PC-3 (cell line): ENCODE data around the gene FRMPD1. TPM values are rescaled to one million over a fixed set of nuclear protein-coding genes. Genes with fewer than 3 reads are reported as not detected.

Experiments used
- ATAC-seq: fragments of 200-7000 bp; cut with Tn5 transposase; 2 replicates; pipeline ENCODE4 v1.9.1; 2020; ENCODE audit warnings: mild to moderate bottlenecking, moderate library complexity
- BruUV-seq: library from RNA; stranded (reverse); fragments of 400-500 nt; replicated peaks from 2 replicates; lab custom pipeline; 2021; lab: Mats Ljungman, UMichigan
- CTCF ChIA-PET: fragments of 300-600 bp; sonication (Branson Sonifier 250); formaldehyde crosslinking; loops from one replicate; lab custom pipeline; 2022; ENCODE audit warnings: antibody characterized with exemption; lab: Charles Lee
- POLR2A ChIA-PET: fragments of 300-600 bp; sonication (Branson Sonifier 250); formaldehyde crosslinking; loops from one replicate; lab custom pipeline; 2022; ENCODE audit warnings: antibody characterized with exemption; ENCODE audit not compliant: unreplicated experiment; lab: Charles Lee
- DNase-seq: peaks from one replicate; pipeline ENCODE4 v3.0.0-alpha.2; 2015
- H2AFZ ChIP-seq: fragments of 300-600 bp; sonication (generic); 2 replicates; pipeline ENCODE4 v1.6.0; 2016; ENCODE audit warnings: antibody characterized with exemption, low read length
- H3F3A ChIP-seq: fragments of 300-600 bp; sonication (generic); one replicate; pipeline ENCODE4 v1.6.0; 2017; ENCODE audit warnings: antibody characterized with exemption, low read length, control low read depth, mild to moderate bottlenecking; ENCODE audit not compliant: unreplicated experiment
- H3K27ac ChIP-seq: fragments of 300-600 bp; sonication (generic); 2 replicates; pipeline ENCODE4 v1.5.1; 2016; ENCODE audit warnings: mild to moderate bottlenecking, low read length
- H3K27me3 ChIP-seq: fragments of 300-600 bp; sonication (generic); 2 replicates; pipeline ENCODE4 v1.6.1; 2016; ENCODE audit warnings: low read length, mixed read lengths
- H3K36me3 ChIP-seq: fragments of 300-600 bp; sonication (generic); 2 replicates; pipeline ENCODE4 v1.6.1; 2016; ENCODE audit warnings: low read depth, mixed run types, low read length, mixed read lengths
- H3K4me1 ChIP-seq: fragments of 300-600 bp; sonication (generic); 2 replicates; pipeline ENCODE4 v1.5.1; 2016; ENCODE audit warnings: low read length; ENCODE audit not compliant: insufficient read depth
- H3K4me2 ChIP-seq: fragments of 300-600 bp; sonication (generic); 2 replicates; pipeline ENCODE4 v1.6.0; 2016; ENCODE audit warnings: low read length
- H3K4me3 ChIP-seq: fragments of 300-600 bp; sonication (generic); 2 replicates; pipeline ENCODE4 v1.5.1; 2016; ENCODE audit warnings: mild to moderate bottlenecking, low read length, mixed read lengths
- H3K79me2 ChIP-seq: fragments of 300-600 bp; sonication (generic); 2 replicates; pipeline ENCODE4 v1.6.1; 2017; ENCODE audit warnings: low read length, mixed read lengths
- H3K9ac ChIP-seq: fragments of 300-600 bp; sonication (generic); 2 replicates; pipeline ENCODE4 v1.6.0; 2016; ENCODE audit warnings: mild to moderate bottlenecking, low read length
- H3K9me2 ChIP-seq: fragments of 300-600 bp; sonication (generic); replicated peaks from 2 replicates; pipeline ENCODE4 v1.6.1; 2016; ENCODE audit warnings: mixed run types, low read length, mixed read lengths
- H3K9me3 ChIP-seq: fragments of 300-600 bp; sonication (generic); 2 replicates; pipeline ENCODE4 v1.6.1; 2016; ENCODE audit warnings: low read length, mixed read lengths
- H4K20me1 ChIP-seq: fragments of 300-600 bp; sonication (generic); 2 replicates; pipeline ENCODE4 v1.6.1; 2016; ENCODE audit warnings: low read length, mixed read lengths
- EZH2 ChIP-seq: fragments of 300-600 bp; sonication (generic); IDR thresholded peaks from one replicate; pipeline ENCODE4 v1.6.1; 2017; ENCODE audit warnings: antibody characterized with exemption, mild to moderate bottlenecking, low read length; ENCODE audit not compliant: unreplicated experiment
- EZH2phosphoT487 ChIP-seq: fragments of 300-600 bp; sonication (generic); IDR thresholded peaks from 2 replicates; pipeline ENCODE4 v1.6.1; 2018; ENCODE audit warnings: mild to moderate bottlenecking, antibody characterized with exemption, low read length, borderline replicate concordance
- intact Hi-C: fragments of 100-400 bp; cut with micrococcal nuclease; formaldehyde crosslinking; loops from 2 replicates; pipeline ENCODE4 v1.9.0; 2023
- total RNA-seq: library from RNA; depleted of rRNA; stranded (reverse); fragments of >200 nt; gene quantifications from 2 replicates; pipeline ENCODE4 v1.2.3, GENCODE V29; 2014
- TF ChIP-seq, protein P1 (sequence below): fragments of 300-600 bp; sonication (generic); conservative IDR thresholded peaks from 2 replicates; pipeline ENCODE4 v1.5.1; 2017; ENCODE audit warnings: antibody characterized with exemption, low read depth, mild to moderate bottlenecking, low read length

Gene FRMPD1
- total RNA-seq, 1 experiment from 2014 or later = not detected

DNA sequence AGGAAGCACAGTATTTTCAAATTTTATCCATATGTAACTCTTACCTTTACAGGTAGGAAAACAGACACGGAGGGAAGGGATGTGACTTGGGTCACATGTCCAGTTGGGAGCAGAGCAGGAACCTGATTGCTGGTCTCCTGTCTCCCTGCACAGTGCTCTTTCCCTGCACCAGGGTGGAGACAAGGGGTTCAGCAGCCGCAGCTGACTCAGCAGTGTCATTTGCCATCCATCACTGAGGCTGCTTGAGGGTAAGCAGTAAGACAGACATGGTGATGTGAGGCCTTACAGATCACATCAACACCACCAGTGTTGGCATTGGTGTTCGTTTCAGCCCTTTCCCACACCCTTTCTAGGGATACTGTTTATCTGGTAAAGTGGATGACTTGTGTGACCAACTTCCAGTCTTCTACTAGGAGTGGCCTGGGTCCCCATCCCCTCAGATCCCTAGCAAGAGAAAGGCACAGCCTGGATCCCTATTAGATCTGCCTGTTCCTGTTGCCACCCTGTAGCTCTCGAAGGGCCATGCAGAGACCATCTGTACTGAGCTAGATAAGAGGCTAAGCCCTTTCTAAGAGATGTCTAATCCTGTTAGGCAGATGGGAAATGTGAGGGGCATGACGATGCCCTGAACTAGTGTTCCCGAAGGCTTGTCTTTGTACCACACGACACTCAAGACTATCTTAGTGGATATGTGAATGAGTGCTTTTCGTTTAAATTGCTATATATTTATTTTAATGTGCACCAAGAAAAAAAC is 29.1 kb downstream of the FRMPD1 start:
- no peaks in the 10 kb centered on the region for H3K4me1 ChIP-seq
- H3K9me3 ChIP-seq = no peaks in the 10 kb centered on the region
- ATAC-seq (no peak), DNase-seq (no peak)
- no TSS peak for BruUV-seq
- POLR2A ChIA-PET = no interaction called here
- no peaks in the 10 kb centered on the region for H3K36me3 ChIP-seq
- no peak overlapping the region for H3K4me3 ChIP-seq
- H2AFZ ChIP-seq = no peak overlapping the region
- no peak overlapping the region for H3K4me2 ChIP-seq
- H3F3A ChIP-seq = no peaks in the 10 kb centered on the region
- no peak overlapping the region for H3K27ac ChIP-seq
- H3K9ac ChIP-seq = no peak overlapping the region
- peaks cover 41% of the 10 kb centered on the region for H3K27me3 ChIP-seq
- H3K9me2 ChIP-seq = no peaks in the 10 kb centered on the region
- H3K79me2 ChIP-seq = no peaks in the 10 kb centered on the region
- intact Hi-C loops = no loop called here
- TF ChIP-seq EZH2 = no peak
- TF ChIP-seq, protein P1, sequence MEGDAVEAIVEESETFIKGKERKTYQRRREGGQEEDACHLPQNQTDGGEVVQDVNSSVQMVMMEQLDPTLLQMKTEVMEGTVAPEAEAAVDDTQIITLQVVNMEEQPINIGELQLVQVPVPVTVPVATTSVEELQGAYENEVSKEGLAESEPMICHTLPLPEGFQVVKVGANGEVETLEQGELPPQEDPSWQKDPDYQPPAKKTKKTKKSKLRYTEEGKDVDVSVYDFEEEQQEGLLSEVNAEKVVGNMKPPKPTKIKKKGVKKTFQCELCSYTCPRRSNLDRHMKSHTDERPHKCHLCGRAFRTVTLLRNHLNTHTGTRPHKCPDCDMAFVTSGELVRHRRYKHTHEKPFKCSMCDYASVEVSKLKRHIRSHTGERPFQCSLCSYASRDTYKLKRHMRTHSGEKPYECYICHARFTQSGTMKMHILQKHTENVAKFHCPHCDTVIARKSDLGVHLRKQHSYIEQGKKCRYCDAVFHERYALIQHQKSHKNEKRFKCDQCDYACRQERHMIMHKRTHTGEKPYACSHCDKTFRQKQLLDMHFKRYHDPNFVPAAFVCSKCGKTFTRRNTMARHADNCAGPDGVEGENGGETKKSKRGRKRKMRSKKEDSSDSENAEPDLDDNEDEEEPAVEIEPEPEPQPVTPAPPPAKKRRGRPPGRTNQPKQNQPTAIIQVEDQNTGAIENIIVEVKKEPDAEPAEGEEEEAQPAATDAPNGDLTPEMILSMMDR = no peak
- no peak for TF ChIP-seq EZH2phosphoT487
- no peaks in the 10 kb centered on the region for H4K20me1 ChIP-seq
- CTCF ChIA-PET = no interaction called here

DNA sequence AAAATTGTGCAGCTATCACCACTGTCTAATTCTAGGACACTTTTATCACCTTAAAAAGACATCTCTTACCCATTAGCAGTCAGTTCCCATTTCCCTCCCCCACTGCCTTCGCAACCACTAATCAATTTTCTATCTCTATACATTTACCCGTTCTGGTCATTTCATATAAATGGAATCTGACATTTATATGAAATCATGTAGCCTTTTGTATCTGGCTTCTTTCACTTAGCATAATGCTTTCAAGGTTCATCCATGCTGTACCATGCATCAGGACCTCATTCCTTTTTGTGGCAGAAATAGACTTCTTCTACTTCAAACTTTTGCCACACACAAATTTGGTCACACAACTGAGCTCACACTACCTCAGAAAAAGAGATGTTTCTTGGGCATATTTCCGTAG is 32.2 kb downstream of the FRMPD1 start:
- Histone ChIP-seq H4K20me1 (no peaks in the 10 kb centered on the region), H3K36me3 (no peaks in the 10 kb centered on the region), H2AFZ (no peak overlapping the region), H3K4me3 (no peak overlapping the region), H3K9ac (no peak overlapping the region), H3F3A (no peaks in the 10 kb centered on the region), H3K4me2 (no peak overlapping the region), H3K27me3 (peaks cover 41% of the 10 kb centered on the region), H3K27ac (no peak overlapping the region), H3K4me1 (no peaks in the 10 kb centered on the region), H3K79me2 (no peaks in the 10 kb centered on the region), H3K9me3 (no peaks in the 10 kb centered on the region), H3K9me2 (no peaks in the 10 kb centered on the region)
- no peak for ATAC-seq
- no peak for TF ChIP-seq EZH2
- no peak for TF ChIP-seq EZH2phosphoT487
- TF ChIP-seq, protein P1 = no peak
- intact Hi-C loops = no loop called here
- CTCF ChIA-PET = no interaction called here
- POLR2A ChIA-PET = no interaction called here
- DNase-seq = no peak
- BruUV-seq = no TSS peak
